ENCODE measurements around the gene ZBTB39. TPM values are rescaled to one million over a fixed set of nuclear protein-coding genes. Genes with fewer than 3 reads are reported as not detected.

Gene ZBTB39
- total RNA-seq, 1 experiment from 2014 or later, result 7.6 TPM

GRCh38 chr12:57010627-57011247, 4.4 kb upstream of the ZBTB39 start:
- no TSS peak for BruUV-seq (replicated peaks)
- Histone ChIP-seq H3K36me3 (ENCODE audit: low read depth) (no peaks in the 10 kb centered on the region), H3K27ac (no peak overlapping the region), H3K4me1 (replicated peaks; ENCODE audit: insufficient read depth) (peaks cover 5% of the 10 kb centered on the region), H3K4me2 (no peak overlapping the region), H3F3A (ENCODE audit: insufficient read depth, low read depth) (no peaks in the 10 kb centered on the region; the same call in 1 of the 2 replicates), H3K4me3 (no peak overlapping the region), H3K9me3 (ENCODE audit: insufficient read depth, low read depth) (no peaks in the 10 kb centered on the region), H4K20me1 (ENCODE audit: insufficient read depth) (no peaks in the 10 kb centered on the region), H2AFZ (no peak overlapping the region), H3K27me3 (ENCODE audit: insufficient read depth, low read depth) (peaks cover 41% of the 10 kb centered on the region), H3K79me2 (ENCODE audit: low read depth) (peaks cover 3% of the 10 kb centered on the region; the same call in 1 of the 2 replicates), H3K9me2 (ENCODE audit: insufficient read depth) (no peaks in the 10 kb centered on the region)
- ChIA-PET CTCF (no interaction called here), POLR2A (ENCODE audit: unreplicated experiment) (no interaction called here)
- no peak for TF ChIP-seq EZH2 (IDR thresholded peaks at IDR 0.05; ENCODE audit: low read depth)
- no peak for DNase-seq
- intact Hi-C loops (cut with micrococcal nuclease; ENCODE audit: unreplicated experiment), result no loop called here

DNA sequence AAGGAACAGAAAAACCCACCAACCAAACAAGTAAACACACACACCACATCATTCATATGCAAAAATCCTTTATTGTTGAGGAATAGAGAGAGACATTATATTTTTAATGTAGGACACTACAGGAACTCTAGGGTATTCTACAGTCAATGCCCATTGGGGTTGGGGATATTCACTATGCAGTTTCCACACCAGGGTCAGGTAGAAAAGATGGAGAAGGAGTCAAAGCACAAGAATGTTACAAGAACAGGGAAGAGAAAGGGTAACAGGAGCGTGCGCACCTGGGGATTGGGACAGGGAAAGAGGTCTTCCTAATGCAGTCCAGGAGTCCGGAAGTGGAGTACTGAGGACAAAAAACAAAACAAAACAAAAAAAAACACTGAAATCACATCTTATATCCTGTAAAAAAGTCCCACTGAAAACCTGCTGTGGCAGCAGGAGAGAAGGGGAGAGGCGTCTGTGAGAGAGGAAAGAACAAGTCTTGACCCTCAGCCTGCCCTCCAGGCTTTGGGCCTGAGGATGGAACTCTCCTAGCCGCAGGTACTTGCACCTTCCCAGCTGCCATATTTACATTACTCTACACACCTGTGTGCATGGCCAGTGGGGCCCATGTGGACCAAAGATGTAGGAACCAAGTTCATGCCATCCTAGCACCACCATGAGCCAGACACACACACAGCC, 3.7 kb upstream of the ZBTB39 start:
- no TSS peak for BruUV-seq (replicated peaks)
- Histone ChIP-seq H3K27me3 (ENCODE audit: insufficient read depth, low read depth) (peaks cover 35% of the 10 kb centered on the region), H4K20me1 (ENCODE audit: insufficient read depth) (no peaks in the 10 kb centered on the region), H3K79me2 (ENCODE audit: low read depth) (peaks cover 10% of the 10 kb centered on the region), H3K27ac (no peak overlapping the region), H3K36me3 (ENCODE audit: low read depth) (no peaks in the 10 kb centered on the region), H3K9me2 (ENCODE audit: insufficient read depth) (no peaks in the 10 kb centered on the region), H3K9me3 (ENCODE audit: insufficient read depth, low read depth) (no peaks in the 10 kb centered on the region), H3F3A (ENCODE audit: insufficient read depth, low read depth) (no peaks in the 10 kb centered on the region; the same call in 1 of the 2 replicates), H3K4me1 (replicated peaks; ENCODE audit: insufficient read depth) (peaks cover 9% of the 10 kb centered on the region), H3K4me2 (no peak overlapping the region), H2AFZ (no peak overlapping the region), H3K4me3 (no peak overlapping the region)
- ChIA-PET POLR2A (ENCODE audit: unreplicated experiment) (no interaction called here), CTCF (no interaction called here)
- TF ChIP-seq CTCF (conservative IDR thresholded peaks at IDR 0.05) (no peak), EZH2 (IDR thresholded peaks at IDR 0.05; ENCODE audit: low read depth) (no peak)
- no peak for DNase-seq
- intact Hi-C loops (cut with micrococcal nuclease; ENCODE audit: unreplicated experiment), result loop anchor here (2.0 to 10.0 kb wide), 4 partner anchors 173 to 893 kb away; partner anchors contain the start of genes BAZ2A, RPL41 and ZC3H10

DNA sequence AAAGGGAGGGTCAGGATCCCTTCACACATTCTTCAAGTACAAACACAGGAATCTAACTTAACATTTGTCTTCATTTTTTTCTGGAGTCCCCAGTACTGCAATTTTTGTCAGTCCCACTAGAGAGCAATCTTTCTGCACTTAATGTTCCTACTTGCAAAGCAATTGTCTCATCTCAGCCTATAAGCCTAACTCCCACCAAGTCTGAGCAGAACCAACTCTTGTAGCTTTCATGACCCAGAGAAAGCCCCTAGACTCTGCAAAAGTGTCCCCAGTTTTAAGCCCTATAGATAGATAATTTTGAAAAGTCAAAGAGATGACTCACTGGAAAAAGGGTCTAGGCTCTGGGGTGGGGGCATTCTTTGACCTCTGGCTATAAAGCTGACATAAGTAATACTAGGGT, 1.8 kb upstream of the ZBTB39 start:
- Histone ChIP-seq H4K20me1 (ENCODE audit: insufficient read depth) (no peaks in the 10 kb centered on the region), H3K4me2 (no peak overlapping the region), H3K36me3 (ENCODE audit: low read depth) (no peaks in the 10 kb centered on the region), H3K27ac (no peak overlapping the region), H3K9me2 (ENCODE audit: insufficient read depth) (no peaks in the 10 kb centered on the region), H3K4me1 (replicated peaks; ENCODE audit: insufficient read depth) (peaks cover 11% of the 10 kb centered on the region), H3F3A (ENCODE audit: insufficient read depth, low read depth) (no peaks in the 10 kb centered on the region; the same call in 1 of the 2 replicates), H2AFZ (no peak overlapping the region), H3K27me3 (ENCODE audit: insufficient read depth, low read depth) (peaks cover 16% of the 10 kb centered on the region; the same call in 1 of the 2 replicates), H3K4me3 (no peak overlapping the region), H3K9me3 (ENCODE audit: insufficient read depth, low read depth) (no peaks in the 10 kb centered on the region), H3K79me2 (ENCODE audit: low read depth) (peaks cover 16% of the 10 kb centered on the region)
- peak in 1 of 2 experiments; percentile 51 for DNase-seq
- ChIA-PET POLR2A (ENCODE audit: unreplicated experiment) (no interaction called here), CTCF (interaction anchor here (0.6 kb wide), 1 partner anchor 13 kb away, joined by 16 read pairs; no protein-coding TSS in a partner anchor)
- BruUV-seq (replicated peaks), result no TSS peak
- intact Hi-C loops (cut with micrococcal nuclease; ENCODE audit: unreplicated experiment), result loop anchor here (1.0 to 10.0 kb wide), 7 partner anchors 53 to 891 kb away; partner anchors contain the start of genes BAZ2A, RPL41 and ZC3H10
- TF ChIP-seq CTCF (conservative IDR thresholded peaks at IDR 0.05) (peak; percentile 75), EZH2 (IDR thresholded peaks at IDR 0.05; ENCODE audit: low read depth) (no peak)
